HepG2 (cell line): Measurements from ENCODE around the gene MPIG6B. TPM values are rescaled to one million over a fixed set of nuclear protein-coding genes. Genes with fewer than 3 reads are reported as not detected.
A peak's percentile ranks its signal among the peaks of the same experiment; 100 is the strongest.

Experiments used
- ATAC-seq: fragments of 200-7000 bp; cut with Tn5 transposase; 3 replicates; pipeline ENCODE4 v1.9.1; 2020; ENCODE audit warnings: mild to moderate bottlenecking, moderate library complexity
- BruUV-seq: library from RNA; stranded (reverse); fragments of 400-500 nt; replicated peaks from 2 replicates; lab custom pipeline; 2021; lab: Mats Ljungman, UMichigan
- CTCF ChIA-PET: fragments of 300-600 bp; formaldehyde crosslinking; extraction: SDS; loops from one replicate; lab custom pipeline; 2021; ENCODE audit warnings: low total read pairs, inconsistent platforms, low intra/inter-chr PET ratio; lab: Yijun Ruan, JAX
- POLR2A ChIA-PET: fragments of 350-600 bp; sonication (Branson Sonifier 250); formaldehyde crosslinking; loops from one replicate; lab custom pipeline; 2020; ENCODE audit warnings: antibody characterized with exemption, inconsistent platforms; lab: Yijun Ruan, JAX
- DNase-seq: peaks from one replicate; pipeline ENCODE4 v3.0.0-alpha.2; 2015; ENCODE audit warnings: low spot score
- FAIRE-seq: peaks from 3 replicates; lab custom pipeline; 2011; peaks lifted over from hg19 to GRCh38; lab: Jason Lieb, UNC
- H2AFZ ChIP-seq: one replicate; pipeline ENCODE4 v1.6.1; 2011; ENCODE audit warnings: low read length, inconsistent platforms
- H3K27ac ChIP-seq: fragments of 300-600 bp; 3 replicates; pipeline ENCODE4 v1.8.0; 2011; ENCODE audit warnings: mixed run types, mild to moderate bottlenecking, mixed read lengths, low read length, inconsistent platforms; ENCODE audit not compliant: insufficient read depth; ENCODE audit errors: extremely low read length
- H3K27me3 ChIP-seq, 2 experiments: fragments of 200-600 bp in 1 of 2; 2 replicates in 1 of 2; 3 replicates in 1 of 2; pipeline versions ENCODE4 v1.6.0 to v1.8.0; 2011; ENCODE audit warnings: low read length in 2 of 2, mild to moderate bottlenecking in 2 of 2, moderate library complexity in 2 of 2, inconsistent platforms in 1 of 2; ENCODE audit not compliant: insufficient read depth in 2 of 2, control insufficient read depth in 1 of 2
- H3K36me3 ChIP-seq, 2 experiments: fragments of 200-600 bp in 1 of 2; replicated peaks in 1 of 2; 2 replicates in 1 of 2; 3 replicates in 1 of 2; pipeline versions ENCODE4 v1.5.1 to v1.8.0; 2011; ENCODE audit warnings: low read length in 2 of 2, inconsistent platforms in 1 of 2; ENCODE audit not compliant: insufficient read depth in 2 of 2, control insufficient read depth in 1 of 2
- H3K4me1 ChIP-seq: 2 replicates; pipeline ENCODE4 v1.5.1; 2012; ENCODE audit warnings: low read length, inconsistent platforms; ENCODE audit not compliant: insufficient read depth
- H3K4me2 ChIP-seq: 2 replicates; pipeline ENCODE4 v1.6.0; 2011; ENCODE audit warnings: low read depth, low read length, inconsistent platforms
- H3K4me3 ChIP-seq, 3 experiments: fragments of 200-600 bp in 1 of 3; sonication (generic), shearing (Covaris generic) in 1 of 3; replicated peaks in 1 of 3; 2 replicates each; pipeline ENCODE4 v1.5.1; 2011 to 2016; ENCODE audit warnings: low read length in 3 of 3, inconsistent platforms in 2 of 3, low read depth in 2 of 3, mild to moderate bottlenecking in 2 of 3, control low read depth in 1 of 3, mixed read lengths in 1 of 3; ENCODE audit not compliant: insufficient read depth in 1 of 3
- H3K79me2 ChIP-seq: one replicate; pipeline ENCODE4 v1.6.1; 2011; ENCODE audit warnings: low read length, inconsistent platforms; ENCODE audit not compliant: insufficient read depth
- H3K9ac ChIP-seq: 2 replicates; pipeline ENCODE4 v1.6.0; 2011; ENCODE audit warnings: mild to moderate bottlenecking, low read depth, low read length, inconsistent platforms; ENCODE audit not compliant: insufficient read depth
- H3K9me3 ChIP-seq: 2 replicates; pipeline ENCODE4 v1.5.1; 2012; ENCODE audit warnings: mild to moderate bottlenecking, low read length
- H4K20me1 ChIP-seq: 2 replicates; pipeline ENCODE4 v1.6.0; 2011; ENCODE audit warnings: inconsistent platforms, mild to moderate bottlenecking, low read length, moderate library complexity; ENCODE audit not compliant: insufficient read depth
- HDAC1 ChIP-seq: sonication (generic); formaldehyde crosslinking; IDR thresholded peaks from 2 replicates; pipeline ENCODE4 v1.5.1; 2020; ENCODE audit warnings: mild to moderate bottlenecking, missing genetic modification reagents
- HIC2 ChIP-seq: sonication (generic); formaldehyde crosslinking; IDR thresholded peaks from 2 replicates; pipeline ENCODE4 v1.9.0; 2022; ENCODE audit warnings: low read depth, missing genetic modification reagents
- HNRNPK ChIP-seq: fragments of 200-400 bp; formaldehyde crosslinking; IDR thresholded peaks from 2 replicates; pipeline ENCODE4 v1.6.1; 2018; ENCODE audit warnings: low read length, low read depth, moderate library complexity, mild to moderate bottlenecking; ENCODE audit not compliant: poor library complexity, severe bottlenecking
- KLF6 ChIP-seq: IDR thresholded peaks from 2 replicates; pipeline ENCODE4 v1.8.0; 2016; ENCODE audit warnings: missing biosample characterization, missing genetic modification reagents
- MBNL3 ChIP-seq: fragments of 250-450 bp; sonication (Bioruptor Pico); conservative IDR thresholded peaks from 2 replicates; pipeline ENCODE4 v1.8.0; 2022; ENCODE audit warnings: mild to moderate bottlenecking, inconsistent platforms
- MIXL1 ChIP-seq: IDR thresholded peaks from 2 replicates; pipeline ENCODE4 v1.6.1; 2016
- MTA1 ChIP-seq: sonication (generic); formaldehyde crosslinking; IDR thresholded peaks from 2 replicates; pipeline ENCODE4 v1.4.0; 2020; ENCODE audit warnings: missing genetic modification reagents, mild to moderate bottlenecking, borderline replicate concordance
- WGBS: methylation state at CpG from one replicate; pipeline ENCODE4 v1.1.6; 2017; ENCODE audit warnings: low lambda C conversion rate; 5-methylcytosine and 5-hydroxymethylcytosine counted together
- in situ Hi-C: cut with HindIII; loops from 2 replicates; pipeline ENCODE4 v1.10.0; 2017; ENCODE audit warnings: low pct_unique_long_range_greater_than_20kb; ENCODE audit not compliant: extremely low pct_ligation_motif_present
- intact Hi-C: fragments of 100-400 bp; cut with micrococcal nuclease; formaldehyde crosslinking; loops from one replicate; pipeline ENCODE4 v1.10.0; 2022; ENCODE audit not compliant: unreplicated experiment
- polyA plus RNA-seq, 8 experiments: library from polyadenylated mRNA; depleted of rRNA in 3 of 8; stranded (reverse) in 7 of 8; unstranded in 1 of 8; fragments of >200 nt; fragmentation: Illumina TruSeq in 4 of 8; extraction: Trizol in 4 of 8; gene quantifications; 2 replicates each; pipeline versions ENCODE4 v1.2.1 to v1.2.3, GENCODE V29; 2011 to 2016; ENCODE audit warnings: low read depth in 4 of 8, missing spikeins in 1 of 8, mixed read lengths in 1 of 8; ENCODE audit not compliant: insufficient read depth in 1 of 8
- total RNA-seq, 5 experiments: library from RNA; depleted of rRNA; stranded (reverse); fragments of >200 nt; fragmentation: Illumina TruSeq; extraction: Trizol; gene quantifications; 2 replicates each; pipeline ENCODE4 v1.2.3, GENCODE V29; 2016; ENCODE audit warnings: low read depth in 1 of 5

MPIG6B gene
- total and polyA plus RNA-seq, 2 of the 13 experiments (the other 11 are each of a cell fraction or from before 2014, with no cell fraction given): not detected

- H3K9ac ChIP-seq: no peak overlapping the region
- CTCF ChIA-PET: no interaction called here
- BruUV-seq: no TSS peak
Observed at GRCh38 chr6:31741815-31742214, 18.6 kb downstream of the MPIG6B start.

GRCh38 chr6:31742894-31743293 lies 19.7 kb downstream of the MPIG6B start:
- DNase-seq: no peak
- BruUV-seq: no TSS peak
- ChIA-PET POLR2A (no interaction called here), CTCF (no interaction called here)
- H3K9me3 ChIP-seq: no peaks in the 10 kb centered on the region
- H4K20me1 ChIP-seq: no peaks in the 10 kb centered on the region
- no peaks in the 10 kb centered on the region for H3K79me2 ChIP-seq
- no peaks in the 10 kb centered on the region; a peak in 1 of 5 replicates for H3K27me3 ChIP-seq
- H3K4me2 ChIP-seq: no peak overlapping the region
- in situ Hi-C loops: no loop called here
- no peak overlapping the region for H2AFZ ChIP-seq
- H3K9ac ChIP-seq: no peak overlapping the region
- ATAC-seq: no peak
- no peak for FAIRE-seq
- 96% methylated on average over 3 of the region's 3 CpGs for WGBS
- H3K36me3 ChIP-seq: peaks cover 0 to 6% of the 10 kb centered on the region in 2 experiments; a peak in 3 of 5 replicates
- peaks cover 65% of the 10 kb centered on the region for H3K4me1 ChIP-seq
- no peak overlapping the region for H3K4me3 ChIP-seq
- no peak overlapping the region for H3K27ac ChIP-seq
- TF ChIP-seq MIXL1 (CRISPR knock-in tag) (no peak), KLF6 (CRISPR knock-in tag) (no peak), HNRNPK (peak; percentile 68)
- intact Hi-C loops: no loop called here

More at GRCh38 chr6:31741815-31742214, 18.6 kb downstream of the MPIG6B start:
- in situ Hi-C loops: no loop called here
- intact Hi-C loops: no loop called here
- 96% methylated on average over 2 of the region's 2 CpGs for WGBS
- H3K4me2 ChIP-seq: no peak overlapping the region
- POLR2A ChIA-PET: interaction anchor here (6.5 to 7.7 kb wide), 2 partner anchors 12 to 85 kb away, joined by 102 to 122 read pairs; partner anchors contain the start of genes DDAH2 and HSPA1B
- TF ChIP-seq HDAC1 (CRISPR knock-in tag) (no peak), MBNL3 (CRISPR knock-in tag) (no peak), MTA1 (CRISPR knock-in tag) (no peak), HIC2 (CRISPR knock-in tag) (no peak)
- no peak for FAIRE-seq
- no peak for DNase-seq
- no peaks in the 10 kb centered on the region; a peak in 1 of 5 replicates for H3K27me3 ChIP-seq
- ATAC-seq: no peak
- H3K9me3 ChIP-seq: no peaks in the 10 kb centered on the region
- peaks cover 2% of the 10 kb centered on the region for H3K79me2 ChIP-seq
- no peak overlapping the region for H3K27ac ChIP-seq
- no peak overlapping the region for H2AFZ ChIP-seq
- H3K4me3 ChIP-seq: no peak overlapping the region
- peaks cover 0 to 6% of the 10 kb centered on the region in 2 experiments; a peak in 3 of 5 replicates for H3K36me3 ChIP-seq
- H3K4me1 ChIP-seq: peaks cover 62% of the 10 kb centered on the region
- H4K20me1 ChIP-seq: no peaks in the 10 kb centered on the region
